ENCODE data around the gene WNT3A. TPM values are rescaled to one million over a fixed set of nuclear protein-coding genes. Genes with fewer than 3 reads are reported as not detected.
A peak's percentile ranks its signal among the peaks of the same experiment; 100 is the strongest.

WNT3A gene
- total RNA-seq, 1 donor from 2014 or later: not detected

- H3K9me3 Mint-ChIP-seq (ENCODE audit: low read depth): peaks cover 30% of the 10 kb centered on the region
Observed at GRCh38 chr1:227996187-227996950, 10.4 kb upstream of the WNT3A start.

GRCh38 chr1:227998374-227999055 is 8.3 kb upstream of the WNT3A start:
- TF ChIP-seq CTCF (IDR thresholded peaks at IDR 0.05): no peak
- Mint-ChIP-seq H3K36me3 (ENCODE audit: low read depth) (peaks cover 5% of the 10 kb centered on the region), H3K4me3 (ENCODE audit: unreplicated experiment) (no peak overlapping the region), H3K4me1 (ENCODE audit: low read depth) (no peaks in the 10 kb centered on the region), H3K9me3 (ENCODE audit: low read depth) (peaks cover 26% of the 10 kb centered on the region), H3K27me3 (ENCODE audit: low read depth) (peaks cover 35% of the 10 kb centered on the region), H3K27ac (ENCODE audit: unreplicated experiment) (no peak overlapping the region)
- no peak for DNase-seq (ENCODE audit: low spot score)

More at GRCh38 chr1:227996187-227996950, 10.4 kb upstream of the WNT3A start:
- no peak overlapping the region for H3K27ac Mint-ChIP-seq (ENCODE audit: unreplicated experiment)
- H3K4me1 Mint-ChIP-seq (ENCODE audit: low read depth): no peaks in the 10 kb centered on the region
- DNase-seq (ENCODE audit: low spot score): no peak
- peaks cover 20% of the 10 kb centered on the region for H3K27me3 Mint-ChIP-seq (ENCODE audit: low read depth)
- no peak for TF ChIP-seq CTCF (IDR thresholded peaks at IDR 0.05)
- H3K36me3 Mint-ChIP-seq (ENCODE audit: low read depth): peaks cover 5% of the 10 kb centered on the region
- H3K4me3 Mint-ChIP-seq (ENCODE audit: unreplicated experiment): no peak overlapping the region

GRCh38 chr1:227999056-227999930 is 7.5 kb upstream of the WNT3A start:
- DNase-seq (ENCODE audit: low spot score): peak; percentile 72
- Mint-ChIP-seq H3K4me3 (ENCODE audit: unreplicated experiment) (no peak overlapping the region), H3K9me3 (ENCODE audit: low read depth) (peaks cover 26% of the 10 kb centered on the region), H3K27ac (ENCODE audit: unreplicated experiment) (no peak overlapping the region), H3K36me3 (ENCODE audit: low read depth) (peaks cover 5% of the 10 kb centered on the region), H3K4me1 (ENCODE audit: low read depth) (no peaks in the 10 kb centered on the region), H3K27me3 (ENCODE audit: low read depth) (peaks cover 40% of the 10 kb centered on the region)
- TF ChIP-seq CTCF (IDR thresholded peaks at IDR 0.05): peak; percentile 85

GRCh38 chr1:228000416-228000815 is 6.4 kb upstream of the WNT3A start:
- no peaks in the 10 kb centered on the region for H3K4me1 Mint-ChIP-seq (ENCODE audit: low read depth)
- no peak for DNase-seq (ENCODE audit: low spot score)
- H3K4me3 Mint-ChIP-seq (ENCODE audit: unreplicated experiment): no peak overlapping the region
- peaks cover 26% of the 10 kb centered on the region for H3K9me3 Mint-ChIP-seq (ENCODE audit: low read depth)
- peaks cover 49% of the 10 kb centered on the region for H3K27me3 Mint-ChIP-seq (ENCODE audit: low read depth)
- no peak for TF ChIP-seq CTCF (IDR thresholded peaks at IDR 0.05)
- no peak overlapping the region for H3K27ac Mint-ChIP-seq (ENCODE audit: unreplicated experiment)
- peaks cover 5% of the 10 kb centered on the region for H3K36me3 Mint-ChIP-seq (ENCODE audit: low read depth)
